Posterior cingulate gyrus (tissue), 11 donors: Measurements from ENCODE around the gene NPHS1.
"Not testable (repeated sequence)": the region's sequence is repeated elsewhere in the genome, so short reads cannot be mapped to it uniquely, and the experiment has no call there.

Experiments
- DNase-seq, 10 donors: peaks; one replicate each; pipeline versions ENCODE4 v3.0.0 to v3.0.0-alpha.2; 2020 to 2021; ENCODE audit warnings: mixed read lengths in 3 of 10
- intact Hi-C: fragments of 100-400 bp; cut with DNase I; formaldehyde crosslinking; loops from one replicate; pipeline ENCODE4 v1.15.1; 2023

NPHS1 gene

DNA sequence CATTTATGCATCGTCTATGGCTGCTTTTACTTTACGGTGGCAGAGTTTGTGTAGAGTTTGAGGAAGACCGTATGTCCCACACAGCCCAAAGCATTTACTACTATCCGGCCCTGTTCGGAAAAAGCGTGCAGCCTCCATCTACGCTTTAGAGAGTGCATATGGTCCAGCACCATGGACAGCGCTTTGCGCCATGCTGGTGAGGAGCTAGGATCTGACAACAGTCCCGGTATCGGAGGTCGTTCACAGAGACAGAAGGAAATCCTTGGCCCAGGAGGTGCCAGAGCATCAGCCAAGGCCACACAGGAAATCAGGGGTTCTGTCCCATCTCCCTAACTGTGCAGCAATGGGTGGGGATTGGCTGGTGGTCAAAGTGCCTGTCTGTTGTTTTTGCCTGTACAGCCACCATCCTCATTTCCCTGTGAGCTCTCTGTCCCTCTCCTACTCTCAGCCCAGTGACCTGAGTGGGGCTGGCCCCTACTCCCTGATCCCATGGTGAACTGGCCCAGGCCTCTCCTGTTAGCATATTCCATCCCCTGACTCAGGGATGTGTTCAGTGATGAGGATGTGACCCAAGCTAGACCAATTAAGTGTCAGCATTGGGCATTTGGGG is 23.5 kb downstream of the NPHS1 start:
- peak in 5 of 10 donors; percentile 25 to 81 (median 60) for DNase-seq
- intact Hi-C loops = no loop called here

DNA sequence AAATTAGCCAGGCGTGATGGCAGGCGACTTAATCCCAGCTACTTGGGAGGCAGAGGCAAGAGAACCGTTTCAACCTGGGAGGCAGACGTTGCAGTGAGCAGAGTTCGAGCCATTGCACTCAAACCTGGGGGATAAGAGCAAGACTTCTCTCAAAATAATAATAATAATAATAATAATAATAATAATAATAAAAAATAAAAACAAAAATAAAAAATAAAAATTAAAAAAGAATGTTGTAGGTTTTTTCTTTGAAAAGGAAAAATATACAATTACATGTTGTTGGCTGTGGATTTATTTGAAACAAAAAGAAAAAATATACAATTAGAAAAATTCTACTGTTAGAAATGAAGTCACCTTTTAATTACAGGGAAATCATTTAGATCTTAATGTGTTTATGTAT is 28.2 kb downstream of the NPHS1 start:
- no peak for DNase-seq
- intact Hi-C loops = no loop called here

DNA sequence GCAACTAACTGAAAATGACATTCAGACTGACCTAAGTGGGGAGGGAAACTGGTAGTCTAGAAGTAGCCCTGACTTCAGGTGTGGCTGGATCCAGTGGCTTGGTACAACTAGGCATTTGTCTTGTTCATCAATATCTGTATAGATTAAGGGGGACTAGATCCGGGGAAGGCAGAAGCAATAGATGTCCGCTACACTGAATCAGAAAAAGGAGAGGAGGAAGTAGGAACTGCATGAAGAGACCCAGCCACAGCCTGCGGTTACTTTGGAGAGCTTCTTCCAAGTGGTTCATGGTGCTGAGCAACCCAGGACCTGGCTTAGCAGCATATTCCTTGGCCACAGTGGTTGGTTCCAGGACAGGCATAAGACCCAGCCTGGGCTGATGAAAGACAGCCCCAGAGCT is 29.7 kb downstream of the NPHS1 start:
- peak in 1 of 10 donors; percentile 15 for DNase-seq
- intact Hi-C loops = no loop called here

DNA sequence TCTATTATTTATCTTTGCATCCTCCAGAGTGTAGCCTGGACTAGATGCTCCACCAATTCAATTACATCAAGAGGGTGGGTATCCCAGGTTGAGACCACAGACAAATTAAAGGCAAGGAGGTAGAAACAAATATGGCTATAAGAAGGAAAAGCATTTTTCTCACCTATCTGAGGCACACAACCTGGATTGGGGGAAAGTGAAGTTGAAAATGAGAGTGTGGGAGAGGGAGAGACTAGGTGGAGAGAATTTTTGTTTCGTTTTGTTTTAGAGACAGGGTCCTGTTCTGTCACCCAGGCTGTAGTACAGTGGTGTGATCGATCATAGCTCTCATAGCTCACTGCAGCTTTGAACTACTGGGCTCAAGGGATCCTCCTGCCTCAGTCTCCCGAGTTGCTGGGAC is 33.9 kb downstream of the NPHS1 start:
- no peak for DNase-seq
- intact Hi-C loops = no loop called here

DNA sequence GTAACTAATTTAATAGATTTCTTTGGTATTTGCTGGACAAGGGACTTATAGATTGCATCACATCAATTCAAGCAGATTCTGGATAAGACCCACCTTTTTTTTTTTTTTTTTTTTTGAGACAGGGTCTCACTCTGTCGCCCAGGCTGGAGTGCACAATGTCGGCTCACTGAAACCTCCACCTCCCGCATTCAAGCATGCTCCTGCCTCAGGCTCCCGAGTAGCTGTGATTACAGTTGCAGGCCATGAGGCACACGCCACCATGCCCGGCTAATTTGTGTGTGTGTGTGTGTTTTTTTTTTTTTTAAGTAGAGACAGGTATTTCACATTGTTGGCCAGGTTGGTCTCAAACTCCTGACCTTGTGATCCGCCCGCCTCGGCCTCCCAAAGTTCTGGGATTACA is 35.5 kb downstream of the NPHS1 start:
- intact Hi-C loops = no loop called here
- no peak for DNase-seq

DNA sequence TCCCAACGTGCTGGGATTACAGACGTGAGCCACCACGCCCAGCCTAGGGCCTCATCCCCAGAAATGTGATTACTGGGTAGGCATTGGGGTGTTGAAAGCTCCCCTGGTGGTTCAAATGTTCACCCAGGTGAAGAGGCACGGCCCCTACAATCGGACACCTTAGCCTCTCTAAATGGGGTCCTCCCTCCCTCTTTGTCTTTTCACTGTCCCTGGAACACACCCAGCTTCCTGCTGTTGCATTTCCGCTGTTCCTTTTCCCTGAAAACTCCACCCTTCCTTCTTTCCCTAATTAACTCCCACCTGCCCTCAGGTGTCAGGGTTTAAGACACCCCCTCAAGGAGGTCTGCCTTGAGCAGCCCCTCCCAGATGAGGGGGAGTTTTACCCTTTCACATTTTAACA is 36.0 kb downstream of the NPHS1 start:
- intact Hi-C loops = no loop called here
- no peak for DNase-seq

DNA sequence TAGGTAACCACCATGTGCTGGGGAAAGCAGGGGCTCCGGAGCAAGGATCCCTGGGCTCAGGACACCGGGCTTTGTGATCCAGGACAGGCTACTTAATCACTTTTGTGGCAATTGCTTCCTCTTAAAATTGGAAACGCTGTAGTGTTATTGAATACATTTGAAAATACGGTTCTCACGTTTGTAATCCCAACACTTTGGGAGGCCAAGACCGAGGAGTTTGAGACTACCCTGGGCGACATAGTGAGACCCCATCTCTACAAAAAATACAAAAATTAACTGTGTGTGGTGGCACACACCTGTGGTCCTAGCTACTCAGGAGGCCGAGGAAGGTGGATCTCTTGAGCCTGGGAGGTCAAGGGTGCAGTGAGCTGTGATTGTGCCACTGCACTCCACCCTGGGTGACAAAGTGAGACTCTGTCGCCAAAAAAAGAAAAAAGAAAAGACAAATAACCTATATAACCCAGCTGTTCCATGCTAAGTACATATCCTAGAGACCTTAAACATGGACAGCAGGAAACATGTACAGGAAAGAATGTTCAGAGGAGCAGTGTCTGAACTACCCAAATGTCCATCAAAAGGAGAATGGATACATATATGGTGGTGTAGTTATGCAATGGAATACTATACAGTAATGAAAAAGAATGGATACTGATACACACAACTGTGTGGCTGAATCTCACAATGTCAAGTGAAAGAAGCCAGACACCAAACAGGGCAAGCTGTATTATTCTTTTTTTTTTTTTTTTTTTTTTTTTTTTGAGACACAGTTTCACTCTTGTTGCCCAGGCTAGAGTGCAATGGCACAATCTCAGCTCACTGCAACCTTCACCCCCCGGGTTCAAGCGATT is 39.0 kb downstream of the NPHS1 start:
- DNase-seq = no peak
- intact Hi-C loops = no loop called here

DNA sequence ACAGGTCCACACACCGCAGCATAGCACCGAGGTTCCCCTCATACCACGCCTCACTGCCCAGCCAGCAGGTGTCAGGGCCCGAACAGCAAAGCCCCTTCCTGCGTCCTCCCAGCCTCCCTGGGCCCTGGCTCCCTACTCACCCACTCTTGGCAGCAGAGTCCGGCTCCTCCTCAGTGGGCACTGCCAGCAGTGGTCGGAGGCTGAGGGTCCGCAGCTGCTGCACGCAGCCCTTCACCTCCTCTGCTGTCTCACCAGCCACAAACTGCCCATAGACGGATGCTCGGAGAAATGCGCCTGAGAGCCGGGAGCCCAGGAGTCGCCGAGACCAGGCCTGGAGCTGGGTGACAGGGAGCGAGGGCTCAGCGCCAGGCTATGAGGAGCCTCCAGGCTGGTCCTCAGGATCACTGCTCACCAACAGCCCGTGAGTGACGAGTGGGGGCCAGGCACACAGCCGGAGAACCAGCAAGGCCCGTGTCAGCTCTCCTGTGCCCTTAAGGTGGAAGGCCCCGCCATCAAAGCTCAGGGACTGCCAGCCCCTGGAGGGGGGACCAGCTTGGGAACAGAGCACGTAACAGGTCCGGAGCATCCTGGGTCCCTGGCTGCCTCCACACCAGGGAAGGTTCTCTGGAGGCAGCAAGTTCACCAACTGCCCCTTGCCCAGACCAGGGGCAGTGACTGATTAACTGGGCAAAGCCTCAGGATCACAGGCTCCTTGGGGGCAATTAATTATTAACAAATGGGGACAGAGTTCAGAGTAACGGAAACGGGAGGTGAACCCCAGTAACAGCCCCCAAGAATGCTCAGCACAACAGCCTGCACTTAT is 39.9 kb downstream of the NPHS1 start, which contains the start of gene PRODH2:
TSS of gene PRODH2 (minus strand) at position 626 of the 823 bp plus-strand sequence. CDS start at position 586, 40 bp downstream.
- no peak for DNase-seq
- intact Hi-C loops = no loop called here

DNA sequence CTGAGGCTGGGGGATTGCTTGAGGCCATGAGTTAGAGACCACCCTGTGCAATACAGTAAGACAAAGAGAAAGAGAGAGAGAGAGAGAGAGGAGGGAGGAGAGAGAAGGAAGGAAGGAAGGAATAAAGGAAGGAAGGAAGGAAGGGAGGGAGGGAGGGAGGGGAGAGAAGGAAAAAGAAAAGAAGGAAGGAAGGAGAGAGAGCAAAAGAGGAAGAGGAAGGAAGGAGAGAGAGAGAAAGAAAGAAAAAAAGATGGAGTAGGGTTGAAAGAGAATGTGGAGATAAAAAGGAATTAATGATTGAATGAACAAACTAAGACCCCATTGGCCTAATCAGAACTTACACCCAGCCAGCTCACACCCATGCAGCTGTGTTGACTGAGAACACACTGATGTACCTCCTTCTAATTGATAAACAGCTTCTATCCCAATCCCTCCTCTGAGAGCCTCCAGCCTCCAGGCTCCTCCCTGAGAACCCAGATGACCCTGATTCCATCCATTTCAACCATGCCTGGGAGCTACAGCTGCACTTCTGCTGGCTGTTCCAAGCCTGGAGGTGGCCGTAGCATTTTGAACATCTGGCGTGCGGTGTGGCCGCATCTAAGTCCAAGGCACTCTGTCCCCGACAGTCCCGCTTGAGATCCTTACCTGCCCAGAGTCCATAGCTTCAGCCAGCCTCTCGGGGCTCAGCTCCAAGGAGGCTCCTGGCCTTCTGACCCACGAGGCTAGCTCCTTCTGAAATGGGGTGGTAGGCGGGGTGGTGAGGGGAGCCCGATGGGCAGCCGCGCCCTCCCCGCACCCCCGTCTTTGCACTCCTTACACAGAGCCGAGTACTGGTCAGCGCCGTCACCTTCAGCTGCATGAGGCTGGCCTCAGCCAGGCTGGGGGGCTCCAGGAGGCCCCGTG is 40.7 kb downstream of the NPHS1 start:
- intact Hi-C loops = no loop called here
- no peak for DNase-seq

DNA sequence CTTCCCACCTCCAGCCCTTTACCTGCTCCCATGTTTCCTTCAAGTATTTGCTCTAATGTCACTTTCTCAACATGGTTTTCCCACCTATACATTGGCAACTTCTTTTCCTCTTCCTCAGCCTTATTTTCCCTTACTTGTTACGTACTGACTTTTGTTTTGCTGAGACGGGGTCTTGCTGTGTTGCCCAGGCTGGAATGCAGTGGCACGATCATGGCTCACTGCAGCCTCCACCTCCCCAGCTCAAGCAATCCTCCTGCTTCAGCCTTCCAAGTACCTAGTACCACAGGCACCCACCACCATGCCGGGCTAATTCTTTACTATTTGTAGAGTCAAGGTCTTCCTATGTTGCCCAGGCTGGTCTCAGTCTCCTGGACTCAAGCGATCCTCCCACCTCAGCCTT is 44.7 kb downstream of the NPHS1 start:
- intact Hi-C loops = no loop called here
- DNase-seq = no peak

DNA sequence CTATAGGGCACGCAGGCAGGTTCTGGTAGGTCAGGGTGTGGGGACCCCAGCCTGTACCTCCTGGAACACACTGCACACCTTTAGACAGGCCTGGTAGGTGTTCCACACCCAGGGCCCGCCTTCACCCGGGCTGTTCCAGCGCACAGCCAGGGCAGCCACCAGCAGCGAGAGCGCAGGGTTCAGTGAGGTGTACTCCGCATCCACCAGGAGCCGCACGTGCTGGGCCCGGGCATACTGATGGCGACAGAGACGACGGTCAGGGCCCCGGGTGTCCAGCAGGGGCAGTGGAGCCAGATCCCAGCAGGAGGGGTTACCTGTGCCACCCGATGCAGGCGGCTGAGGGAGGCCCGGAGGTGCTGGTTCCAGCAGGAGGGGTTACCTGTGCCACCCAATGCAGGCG is 45.7 kb downstream of the NPHS1 start:
- no peak for DNase-seq
- intact Hi-C loops = no loop called here

DNA sequence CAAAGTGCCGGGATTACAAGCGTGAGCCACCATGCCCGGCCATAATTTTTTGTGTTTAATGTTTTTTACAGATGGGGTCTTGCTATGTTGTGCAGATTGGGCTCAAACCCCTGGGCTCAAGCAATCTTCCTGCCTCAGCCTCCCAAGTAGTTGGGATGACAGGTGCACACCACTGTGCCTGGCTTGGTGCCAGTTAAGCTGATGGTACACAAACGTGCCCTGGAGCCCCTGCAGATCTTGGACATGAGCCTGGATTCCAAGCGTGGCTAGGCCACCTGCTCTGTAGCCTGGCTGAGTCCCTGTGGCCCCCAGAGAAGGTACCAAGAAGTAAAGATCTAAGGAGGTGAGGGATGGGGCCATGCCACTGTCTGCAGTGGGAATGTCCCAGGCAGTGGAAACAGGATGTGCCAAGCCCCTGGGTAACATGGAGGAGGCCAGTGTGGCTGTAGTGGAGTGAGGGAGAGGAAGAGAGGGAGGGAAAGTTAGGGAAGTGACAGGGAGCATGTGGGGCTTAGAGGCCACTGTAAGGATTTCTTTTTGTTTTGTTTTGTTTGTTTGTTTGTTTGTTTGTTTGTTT is 46.7 kb downstream of the NPHS1 start:
- no peak for DNase-seq
- intact Hi-C loops = no loop called here

DNA sequence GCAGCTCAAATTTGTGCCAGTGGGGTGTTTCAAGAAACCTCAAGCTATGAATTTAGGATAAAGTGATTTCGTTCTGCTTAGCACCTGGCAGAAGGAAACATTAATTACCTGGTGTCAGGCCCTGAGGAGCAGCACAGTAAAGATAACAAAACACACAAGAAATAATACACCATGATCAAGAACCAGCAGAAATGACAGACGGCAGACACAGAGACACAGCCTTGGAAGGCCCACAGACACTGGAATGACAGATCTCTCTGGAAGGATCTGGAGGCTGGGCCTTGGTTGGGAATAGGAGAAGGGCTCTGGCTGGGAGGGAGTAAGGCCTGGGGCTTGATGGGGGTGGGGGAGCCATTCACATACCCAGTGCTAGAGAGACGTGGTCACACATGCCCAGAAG is 50.5 kb downstream of the NPHS1 start:
- intact Hi-C loops = no loop called here
- DNase-seq = no peak

DNA sequence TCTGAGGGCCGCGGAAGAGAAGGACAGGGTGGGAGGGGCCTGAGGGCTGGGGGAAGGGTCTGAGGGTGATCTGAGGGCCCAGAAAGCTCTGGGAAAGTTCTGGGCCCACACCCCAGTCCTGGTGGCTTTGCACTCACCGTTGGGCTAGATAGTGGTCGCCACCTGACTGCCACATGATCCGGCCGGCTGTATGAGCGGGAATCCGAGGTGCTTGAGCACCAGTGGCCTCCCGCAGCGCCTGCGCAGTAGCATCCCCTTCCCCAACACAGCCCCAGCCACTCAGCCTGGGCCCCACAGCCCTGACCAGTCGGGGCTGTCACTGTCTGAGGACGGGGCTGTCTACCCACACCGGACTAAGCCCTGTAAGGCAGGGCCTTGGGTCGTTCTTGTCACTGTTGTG is 54.6 kb downstream of the NPHS1 start:
- peak in 9 of 10 donors; percentile 44 to 95 (median 71) for DNase-seq
- intact Hi-C loops = no loop called here

DNA sequence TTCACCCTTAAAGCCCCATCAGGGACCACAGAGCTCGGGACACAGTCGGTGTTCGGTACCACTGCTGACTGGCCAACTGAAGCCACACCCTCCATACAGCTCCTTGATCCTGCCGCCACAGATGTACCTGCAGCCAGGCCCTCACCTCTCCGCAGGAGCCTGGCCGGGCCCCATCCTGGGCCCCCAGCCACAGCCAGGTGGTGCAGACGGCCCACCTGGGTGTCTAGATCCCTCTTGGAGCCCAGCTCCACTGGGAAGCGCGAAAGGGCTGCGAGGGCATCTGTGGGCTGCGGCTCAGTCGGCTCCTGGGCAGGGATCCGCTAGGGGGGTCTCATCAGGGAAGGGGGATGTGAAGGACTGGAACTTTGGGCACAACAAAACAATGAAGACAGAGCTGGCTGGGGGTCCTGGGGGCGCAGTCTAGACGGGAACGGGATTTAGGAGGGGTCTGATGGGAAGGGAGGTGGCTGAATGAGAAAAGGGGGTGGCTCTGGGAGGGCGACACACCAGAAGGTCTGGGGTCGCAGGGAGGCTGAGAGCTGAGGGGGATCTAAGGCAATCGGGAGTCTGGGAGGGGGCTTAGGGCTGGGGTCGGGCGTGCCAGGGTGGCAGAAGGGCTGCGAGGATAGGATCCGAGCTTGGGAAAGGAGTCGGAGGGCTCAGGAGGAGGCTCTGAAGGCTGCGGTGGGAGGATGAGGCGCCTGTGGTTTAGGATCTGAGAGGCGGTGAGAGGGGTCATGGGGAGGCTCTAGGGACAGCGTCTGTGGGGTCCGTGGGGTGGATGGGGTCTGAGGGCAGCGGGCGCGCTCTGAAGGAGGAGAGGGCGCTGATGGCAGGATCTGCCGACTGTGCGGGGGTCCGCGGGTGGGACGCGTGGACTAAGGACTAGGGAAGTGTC is 55.4 kb downstream of the NPHS1 start:
- intact Hi-C loops = no loop called here
- DNase-seq = no peak

DNA sequence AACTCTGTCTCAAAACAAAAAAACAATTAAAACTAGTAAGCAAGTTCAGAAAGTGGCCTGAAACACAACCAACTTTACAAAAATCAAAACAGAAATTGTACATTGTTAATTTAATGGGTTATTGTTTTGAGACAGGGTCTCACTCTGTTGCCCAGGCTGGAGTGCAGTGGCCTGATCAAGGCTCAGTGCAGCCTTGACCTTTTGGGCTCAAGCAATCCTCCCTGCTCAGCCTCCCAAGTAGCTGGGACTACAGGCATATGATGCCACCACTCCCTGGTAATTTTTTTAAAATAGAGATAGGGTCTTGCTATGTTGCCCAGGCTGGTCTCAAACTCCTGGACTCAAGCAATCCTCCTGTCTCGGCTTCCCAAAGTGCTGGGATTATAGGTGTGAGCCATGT is 56.7 kb downstream of the NPHS1 start:
- intact Hi-C loops, DNase-seq: not testable (repeated sequence)

DNA sequence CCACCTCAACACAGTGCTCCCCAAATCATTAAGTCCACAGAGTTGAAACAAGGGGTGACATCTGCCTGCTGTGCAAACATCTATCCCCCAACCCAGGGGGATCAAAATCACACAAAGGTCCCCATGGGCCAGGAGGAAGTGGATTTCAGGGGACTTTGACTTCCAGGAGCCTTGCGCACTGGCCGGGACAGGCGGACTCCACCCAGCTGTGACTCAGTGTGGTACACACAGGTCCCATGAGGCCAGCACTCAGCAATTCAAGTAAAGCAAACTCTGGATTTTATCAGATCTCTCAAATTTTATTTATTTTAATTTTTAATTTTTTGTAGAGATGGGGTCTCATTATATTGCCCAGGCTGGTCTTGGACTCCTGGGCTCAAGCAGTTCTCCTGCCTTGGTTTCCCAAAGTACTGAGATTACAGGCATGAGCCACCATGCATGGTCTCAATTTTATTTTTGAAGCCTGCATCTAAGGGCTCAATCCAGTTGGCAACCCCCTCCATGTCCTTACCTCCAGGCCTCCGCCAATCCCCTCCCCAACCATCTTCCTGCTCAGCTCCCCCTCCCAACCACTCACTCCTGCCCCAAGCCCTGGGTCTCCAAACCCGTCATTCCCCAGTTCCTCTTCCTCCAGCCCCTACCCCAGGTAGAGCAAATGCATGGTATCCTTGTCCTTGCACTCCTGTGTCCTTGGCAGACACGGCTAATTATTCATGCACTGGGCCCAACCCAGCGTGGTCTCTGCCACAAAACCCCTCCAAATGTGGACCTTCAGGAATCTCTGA is 58.7 kb downstream of the NPHS1 start:
- no peak for DNase-seq
- intact Hi-C loops = no loop called here

DNA sequence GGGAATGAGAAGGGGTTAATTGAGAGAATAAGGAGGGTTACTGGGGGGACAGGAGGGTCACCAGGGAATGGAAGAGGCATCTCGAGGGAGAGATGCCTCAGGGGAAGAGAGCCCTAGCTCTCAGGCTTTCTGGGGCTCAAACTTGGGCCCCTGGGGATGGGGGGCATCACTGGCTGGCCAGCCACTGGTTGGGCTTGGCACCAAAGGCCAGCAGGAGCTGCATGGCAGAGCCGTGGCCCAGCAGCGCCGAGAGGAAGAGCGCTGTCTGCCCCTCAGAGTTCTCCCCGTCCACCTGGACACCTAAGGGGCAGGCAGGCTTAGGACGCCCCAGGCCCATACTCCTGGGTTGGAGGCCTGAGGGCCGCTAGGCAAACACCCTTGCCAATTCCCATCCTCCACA is 59.4 kb downstream of the NPHS1 start:
- DNase-seq = no peak
- intact Hi-C loops = no loop called here
